Breast epithelium (tissue), 4 donors: ENCODE measurements around the gene RIC8A. TPM values are rescaled to one million over a fixed set of nuclear protein-coding genes. Genes with fewer than 3 reads are reported as not detected.

Source experiments
- DNase-seq, 2 donors: peaks; one replicate each; pipeline ENCODE4 v3.0.0-alpha.2; 2019; ENCODE audit warnings: low spot score in 2 of 2
- H3K27ac ChIP-seq, 2 donors: fragments of 200-600 bp; sonication (generic) in 1 of 2; one replicate each; pipeline ENCODE4 v1.5.1; 2016 to 2019; ENCODE audit warnings: mild to moderate bottlenecking in 1 of 2
- H3K27me3 ChIP-seq, 2 donors: fragments of 200-600 bp; sonication (generic) in 1 of 2; one replicate each; pipeline versions ENCODE4 v1.5.1 to v1.6.0; 2017 to 2019; ENCODE audit warnings: control low read depth in 1 of 2, mild to moderate bottlenecking in 1 of 2
- H3K36me3 ChIP-seq: fragments of 200-600 bp; one replicate; pipeline ENCODE4 v1.5.1; 2019
- H3K4me1 ChIP-seq, 2 donors: fragments of 200-600 bp; sonication (generic); one replicate each; pipeline ENCODE4 v1.5.1; 2016 to 2019; ENCODE audit warnings: control low read depth in 1 of 2
- H3K4me3 ChIP-seq, 3 donors: fragments of 200-600 bp; sonication (generic); 1 replicate in 2 of 3; 2 replicates in 1 of 3; pipeline ENCODE4 v1.5.1; 2016 to 2019; ENCODE audit warnings: mild to moderate bottlenecking in 3 of 3, moderate library complexity in 2 of 3
- H3K9me3 ChIP-seq, 2 donors: fragments of 200-600 bp; sonication (generic) in 1 of 2; one replicate each; pipeline ENCODE4 v1.5.1; 2016 to 2019; ENCODE audit warnings: control low read depth in 1 of 2
- POLR2A ChIP-seq: fragments of 450-650 bp; IDR thresholded peaks from one replicate; pipeline ENCODE4 v1.6.1; 2016; ENCODE audit warnings: antibody characterized with exemption, mild to moderate bottlenecking, moderate library complexity
- POLR2AphosphoS5 ChIP-seq, 3 donors: sonication (generic); formaldehyde crosslinking; IDR thresholded peaks; one replicate each; pipeline ENCODE4 v1.6.1; 2017; ENCODE audit warnings: antibody characterized with exemption in 3 of 3
- intact Hi-C: fragments of 100-400 bp; cut with DNase I; formaldehyde crosslinking; loops from one replicate; pipeline ENCODE4 v1.15.1; 2023; ENCODE audit warnings: low total_unique reads
- total RNA-seq, 3 donors: library from RNA; depleted of rRNA; stranded (reverse); fragments of >200 nt; gene quantifications; one replicate each; pipeline ENCODE4 v1.1.0, GENCODE V29; 2016
- TF ChIP-seq, protein P1 (sequence below), 3 donors: fragments of 450-650 bp; IDR thresholded peaks; one replicate each; pipeline ENCODE4 v1.5.1; 2016 to 2017; ENCODE audit warnings: antibody characterized with exemption in 3 of 3, mild to moderate bottlenecking in 3 of 3, moderate library complexity in 3 of 3

Gene RIC8A
- total RNA-seq, 3 donors from 2014 or later, result 76.5 to 90.8 (median 77.0) TPM

DNA sequence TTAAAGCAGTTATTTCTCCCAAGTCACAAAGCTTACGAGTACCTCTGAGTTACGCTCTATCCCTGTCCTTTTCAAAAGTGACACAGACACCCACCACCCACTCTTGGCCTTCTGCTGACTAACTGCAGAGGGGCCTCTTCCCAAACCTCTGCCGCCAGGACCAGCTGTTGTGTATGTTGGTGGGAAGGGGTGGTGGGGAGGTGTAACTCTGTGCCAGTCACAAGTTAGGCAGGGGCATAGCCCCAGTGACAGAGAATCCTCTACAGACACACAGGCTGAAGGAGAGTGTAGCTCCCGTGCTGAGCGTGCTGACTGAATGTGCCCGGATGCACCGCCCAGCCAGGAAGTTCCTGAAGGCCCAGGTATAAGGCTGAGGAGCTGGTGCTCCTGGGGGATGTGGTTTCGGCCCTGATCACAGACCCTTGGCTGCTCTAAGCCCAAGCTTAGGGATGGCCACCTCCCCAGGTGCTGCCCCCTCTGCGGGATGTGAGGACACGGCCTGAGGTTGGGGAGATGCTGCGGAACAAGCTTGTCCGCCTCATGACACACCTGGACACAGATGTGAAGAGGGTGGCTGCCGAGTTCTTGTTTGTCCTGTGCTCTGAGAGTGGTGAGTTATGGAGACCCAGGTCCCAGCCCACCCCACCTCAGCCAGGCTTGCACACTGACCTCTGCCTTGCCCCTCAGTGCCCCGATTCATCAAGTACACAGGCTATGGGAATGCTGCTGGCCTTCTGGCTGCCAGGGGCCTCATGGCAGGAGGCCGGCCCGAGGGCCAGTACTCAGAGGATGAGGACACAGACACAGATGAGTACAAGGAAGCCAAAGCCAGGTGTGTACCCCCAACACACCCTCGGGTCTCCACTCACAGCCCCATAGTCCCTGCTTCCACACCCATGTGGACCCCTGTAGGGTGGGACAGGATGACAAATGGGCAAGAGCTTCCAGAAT, 4.9 kb downstream of the RIC8A start:
- no peaks in the 10 kb centered on the region for H3K9me3 ChIP-seq
- H3K27me3 ChIP-seq, result no peaks in the 10 kb centered on the region
- no peak overlapping the region for H3K4me3 ChIP-seq
- peaks cover 10% of the 10 kb centered on the region for H3K36me3 ChIP-seq
- H3K27ac ChIP-seq, result no peak overlapping the region
- intact Hi-C loops, result no loop called here
- TF ChIP-seq POLR2A, result no peak
- TF ChIP-seq POLR2AphosphoS5 (IDR thresholded peaks at IDR 0.05), result no peak
- TF ChIP-seq, protein P1, sequence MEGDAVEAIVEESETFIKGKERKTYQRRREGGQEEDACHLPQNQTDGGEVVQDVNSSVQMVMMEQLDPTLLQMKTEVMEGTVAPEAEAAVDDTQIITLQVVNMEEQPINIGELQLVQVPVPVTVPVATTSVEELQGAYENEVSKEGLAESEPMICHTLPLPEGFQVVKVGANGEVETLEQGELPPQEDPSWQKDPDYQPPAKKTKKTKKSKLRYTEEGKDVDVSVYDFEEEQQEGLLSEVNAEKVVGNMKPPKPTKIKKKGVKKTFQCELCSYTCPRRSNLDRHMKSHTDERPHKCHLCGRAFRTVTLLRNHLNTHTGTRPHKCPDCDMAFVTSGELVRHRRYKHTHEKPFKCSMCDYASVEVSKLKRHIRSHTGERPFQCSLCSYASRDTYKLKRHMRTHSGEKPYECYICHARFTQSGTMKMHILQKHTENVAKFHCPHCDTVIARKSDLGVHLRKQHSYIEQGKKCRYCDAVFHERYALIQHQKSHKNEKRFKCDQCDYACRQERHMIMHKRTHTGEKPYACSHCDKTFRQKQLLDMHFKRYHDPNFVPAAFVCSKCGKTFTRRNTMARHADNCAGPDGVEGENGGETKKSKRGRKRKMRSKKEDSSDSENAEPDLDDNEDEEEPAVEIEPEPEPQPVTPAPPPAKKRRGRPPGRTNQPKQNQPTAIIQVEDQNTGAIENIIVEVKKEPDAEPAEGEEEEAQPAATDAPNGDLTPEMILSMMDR (IDR thresholded peaks at IDR 0.05), result no peak
- H3K4me1 ChIP-seq, result peaks cover 6 to 14% of the 10 kb centered on the region in 2 donors
- no peak for DNase-seq

DNA sequence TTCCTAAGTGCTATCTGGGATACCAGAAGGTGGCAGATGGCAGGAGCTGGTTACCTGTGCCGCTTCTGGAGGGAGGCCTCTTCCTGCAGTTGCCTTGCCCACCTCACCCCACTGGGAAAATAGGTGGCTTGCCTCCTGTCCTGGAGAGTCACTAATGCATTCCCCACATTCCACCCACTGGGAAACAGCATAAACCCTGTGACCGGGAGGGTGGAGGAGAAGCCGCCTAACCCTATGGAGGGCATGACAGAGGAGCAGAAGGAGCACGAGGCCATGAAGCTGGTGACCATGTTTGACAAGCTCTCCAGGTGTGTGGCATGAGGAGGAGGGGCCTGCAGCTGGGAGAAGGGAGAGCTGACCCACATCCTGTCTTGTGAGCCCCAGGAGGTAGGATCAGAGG, 5.6 kb downstream of the RIC8A start:
- Histone ChIP-seq H3K9me3 (no peaks in the 10 kb centered on the region), H3K36me3 (peaks cover 10% of the 10 kb centered on the region), H3K4me3 (no peak overlapping the region), H3K27ac (no peak overlapping the region), H3K4me1 (peaks cover 6 to 14% of the 10 kb centered on the region in 2 donors), H3K27me3 (no peaks in the 10 kb centered on the region)
- peak in 1 of 2 donors; percentile 43 for DNase-seq
- TF ChIP-seq POLR2A (no peak), POLR2AphosphoS5 (IDR thresholded peaks at IDR 0.05) (no peak)
- TF ChIP-seq, protein P1 (IDR thresholded peaks at IDR 0.05), result no peak
- intact Hi-C loops, result no loop called here

DNA sequence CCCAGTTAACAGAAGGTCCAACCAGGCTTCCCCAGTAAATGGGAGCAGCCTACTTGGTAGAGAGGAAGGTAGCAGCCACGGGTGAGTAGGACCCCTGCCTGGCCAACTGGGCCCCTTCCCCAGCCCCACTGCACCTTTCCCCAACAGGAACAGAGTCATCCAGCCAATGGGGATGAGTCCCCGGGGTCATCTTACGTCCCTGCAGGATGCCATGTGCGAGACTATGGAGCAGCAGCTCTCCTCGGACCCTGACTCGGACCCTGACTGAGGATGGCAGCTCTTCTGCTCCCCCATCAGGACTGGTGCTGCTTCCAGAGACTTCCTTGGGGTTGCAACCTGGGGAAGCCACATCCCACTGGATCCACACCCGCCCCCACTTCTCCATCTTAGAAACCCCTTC, 6.6 kb downstream of the RIC8A start:
- peaks cover 10% of the 10 kb centered on the region for H3K36me3 ChIP-seq
- H3K4me1 ChIP-seq, result peaks cover 5 to 14% of the 10 kb centered on the region in 2 donors
- DNase-seq, result peak in 1 of 2 donors; percentile 25
- no peaks in the 10 kb centered on the region for H3K9me3 ChIP-seq
- no peak for TF ChIP-seq POLR2A
- TF ChIP-seq, protein P1 (IDR thresholded peaks at IDR 0.05), result no peak
- no peak for TF ChIP-seq POLR2AphosphoS5 (IDR thresholded peaks at IDR 0.05)
- no peaks in the 10 kb centered on the region for H3K27me3 ChIP-seq
- H3K27ac ChIP-seq, result no peak overlapping the region
- intact Hi-C loops, result no loop called here
- no peak overlapping the region for H3K4me3 ChIP-seq

DNA sequence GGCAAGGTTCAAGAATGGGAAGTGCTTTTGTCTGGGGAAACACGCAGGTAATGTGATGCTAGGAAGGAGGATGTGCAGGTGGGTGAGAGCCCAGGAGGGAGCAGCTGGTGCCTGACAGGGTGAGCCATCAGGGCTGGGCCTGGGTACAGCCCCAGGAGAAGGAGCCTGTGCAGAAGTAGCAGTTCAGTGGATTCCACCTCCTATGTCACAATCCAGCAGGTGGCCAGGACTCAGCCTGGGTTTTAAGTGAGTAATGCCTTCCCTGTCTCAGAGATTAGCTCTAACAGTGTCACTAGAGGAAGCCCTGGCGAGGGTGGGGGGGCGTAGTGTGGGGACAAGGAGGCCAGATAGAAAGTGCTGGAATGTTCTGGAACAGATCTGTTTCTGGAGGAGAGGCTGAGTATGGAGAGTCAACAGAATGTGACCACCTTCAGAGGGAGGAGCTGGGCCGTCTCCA, 8.1 kb downstream of the RIC8A start:
- DNase-seq, result peak in 1 of 2 donors; percentile 44
- TF ChIP-seq, protein P1 (IDR thresholded peaks at IDR 0.05), result no peak
- Histone ChIP-seq H3K4me1 (no peaks in the 10 kb centered on the region), H3K27ac (no peak overlapping the region), H3K36me3 (peaks cover 10% of the 10 kb centered on the region), H3K4me3 (no peak overlapping the region), H3K9me3 (no peaks in the 10 kb centered on the region), H3K27me3 (no peaks in the 10 kb centered on the region)
- intact Hi-C loops, result loop anchor here (1.0 to 2.0 kb wide), 2 partner anchors 19 to 79 kb away; no protein-coding TSS in a partner anchor
